Stimulated activated CD4-positive, alpha-beta T cell treated with anti-CD3 and anti-CD28 coated beads, Interleukin-1b, Interleukin-23, amount 100 ng/mL, for 48 hours (primary cell): ENCODE data around the gene FAM120A.

Experiments used
- DNase-seq: peaks from one replicate; pipeline ENCODE4 v3.0.0-alpha.2; 2020

The FAM120A gene

DNA sequence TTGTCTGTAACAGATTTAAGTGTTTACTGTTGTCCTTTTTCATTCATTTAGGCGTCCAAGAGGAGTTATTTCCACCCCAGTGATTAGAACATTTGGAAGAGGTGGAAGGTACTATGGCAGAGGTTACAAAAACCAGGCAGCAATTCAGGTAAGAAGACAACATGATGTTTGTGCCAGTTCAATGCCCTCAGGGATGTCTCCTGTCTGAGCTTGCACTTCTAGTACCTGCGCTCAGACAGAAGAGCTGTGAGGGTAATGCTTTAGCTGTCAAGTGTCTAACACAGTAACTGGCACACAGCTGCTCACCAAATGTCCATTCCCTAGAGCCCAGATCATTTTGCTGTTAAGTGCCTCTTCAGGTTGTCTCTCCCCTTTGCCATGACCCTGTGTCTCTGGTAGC is 110.7 kb downstream of the FAM120A start:
- no peak for DNase-seq

DNA sequence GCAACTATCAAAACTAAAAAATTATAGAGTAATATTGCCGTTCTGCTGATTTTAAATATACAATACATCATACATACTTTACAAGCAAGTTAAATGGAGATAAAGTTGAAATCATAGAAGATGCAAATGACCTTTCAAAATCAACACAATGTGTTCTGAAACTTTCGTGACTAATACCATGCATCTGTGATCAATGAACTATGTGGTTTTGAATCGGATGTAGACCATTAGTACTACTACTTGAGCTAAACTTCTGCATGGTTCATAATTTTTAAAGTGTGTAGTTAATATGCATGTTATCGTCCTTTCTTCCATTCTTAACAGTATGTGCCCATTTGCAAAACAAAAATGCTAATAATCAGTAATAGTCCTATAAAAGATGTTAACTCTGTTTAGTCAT is 113.6 kb downstream of the FAM120A start:
- no peak for DNase-seq

DNA sequence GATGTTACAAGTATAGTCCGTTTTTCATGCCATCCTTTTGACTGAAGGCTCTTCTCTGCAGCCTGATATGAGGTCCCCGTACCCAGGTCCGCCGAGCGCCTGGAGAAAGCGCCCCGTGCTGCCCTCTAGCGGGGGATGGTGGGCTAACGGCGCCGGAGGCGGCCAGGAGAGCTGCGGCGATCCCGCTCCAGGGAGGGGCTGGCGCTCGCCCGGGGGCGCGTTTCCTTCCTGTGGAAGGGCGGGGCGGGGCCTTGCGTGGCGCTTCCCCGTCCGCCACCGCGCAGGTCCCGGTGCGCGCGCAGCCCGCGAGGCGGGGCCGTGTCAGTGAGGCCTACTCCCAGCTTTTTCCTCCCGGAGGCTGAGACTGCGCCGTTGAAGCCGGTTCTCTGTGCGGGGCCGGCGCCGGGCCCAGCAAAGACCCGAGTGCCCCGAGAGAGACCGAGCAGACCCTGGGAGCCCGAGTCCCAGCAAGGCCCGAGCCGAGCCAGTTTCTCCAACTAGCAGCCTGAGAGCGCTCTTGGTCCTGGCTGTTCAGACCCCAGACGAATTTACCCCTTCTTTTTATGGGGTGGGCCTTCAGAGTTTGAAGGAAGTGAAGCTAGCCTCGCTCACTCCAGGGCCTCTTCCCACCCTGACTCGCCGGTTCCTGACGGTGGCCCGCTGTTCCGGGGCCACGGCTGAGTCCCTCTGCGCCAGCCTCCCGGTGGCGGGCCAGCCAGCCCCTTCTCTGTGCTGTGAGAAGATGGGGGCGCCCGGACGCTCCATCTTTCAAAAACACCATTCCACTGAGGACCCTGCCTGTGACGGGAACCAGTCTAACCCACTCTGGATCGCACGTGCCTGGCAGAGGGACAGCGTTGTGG is 115.2 kb downstream of the FAM120A start:
- DNase-seq: peak; percentile 98

DNA sequence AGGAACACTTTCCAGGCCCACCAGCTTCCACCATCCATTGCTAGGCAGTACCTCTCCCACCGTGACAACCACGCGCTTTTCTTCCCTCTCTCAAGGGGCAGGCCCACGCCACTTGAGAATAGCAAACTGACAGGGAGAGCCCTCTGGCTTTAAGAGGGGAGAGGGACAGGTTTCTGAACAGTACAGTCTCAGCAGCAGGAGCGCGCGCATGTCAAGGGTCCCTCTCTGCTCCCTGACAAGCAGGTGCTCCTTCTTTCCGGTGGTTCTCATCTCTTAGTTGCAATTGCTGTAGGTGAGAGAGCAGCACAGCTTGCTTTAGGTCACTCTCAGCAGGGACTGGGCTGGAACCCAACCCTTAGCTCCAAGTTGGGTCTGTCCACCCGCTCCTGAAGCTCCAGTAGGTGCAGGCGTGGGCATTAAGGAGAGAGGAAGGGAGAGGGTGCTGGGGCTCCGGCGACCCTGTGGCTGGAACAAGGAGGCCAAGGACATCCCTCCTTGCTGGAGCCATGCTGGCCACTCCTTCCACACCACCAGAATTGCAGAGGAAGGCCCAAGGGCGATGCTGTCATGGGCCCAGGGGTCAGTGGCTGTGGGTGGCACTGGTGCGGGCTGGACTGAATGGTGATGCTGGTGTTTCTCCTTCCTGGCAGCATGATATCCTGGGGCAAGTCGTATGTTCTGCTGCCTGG is 115.9 kb downstream of the FAM120A start:
- no peak for DNase-seq

DNA sequence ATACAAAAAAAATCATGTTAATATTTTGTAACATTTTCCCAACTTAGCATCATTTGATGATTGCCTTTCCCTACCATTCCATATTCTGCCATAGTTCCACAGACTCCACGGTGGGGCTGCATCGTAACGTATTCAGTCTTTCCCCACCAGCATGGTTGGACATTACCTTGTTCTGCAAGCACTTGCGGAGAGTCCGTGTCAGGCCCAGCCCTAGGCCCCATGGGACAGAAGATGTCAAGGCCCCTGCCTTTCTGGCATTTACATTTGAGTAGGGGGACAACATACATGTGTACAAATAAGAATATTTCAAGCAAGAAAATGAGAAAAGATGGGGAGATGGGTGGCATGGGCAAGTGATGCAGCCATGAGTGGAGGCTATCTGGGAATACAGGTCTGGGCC is 116.7 kb downstream of the FAM120A start:
- no peak for DNase-seq

DNA sequence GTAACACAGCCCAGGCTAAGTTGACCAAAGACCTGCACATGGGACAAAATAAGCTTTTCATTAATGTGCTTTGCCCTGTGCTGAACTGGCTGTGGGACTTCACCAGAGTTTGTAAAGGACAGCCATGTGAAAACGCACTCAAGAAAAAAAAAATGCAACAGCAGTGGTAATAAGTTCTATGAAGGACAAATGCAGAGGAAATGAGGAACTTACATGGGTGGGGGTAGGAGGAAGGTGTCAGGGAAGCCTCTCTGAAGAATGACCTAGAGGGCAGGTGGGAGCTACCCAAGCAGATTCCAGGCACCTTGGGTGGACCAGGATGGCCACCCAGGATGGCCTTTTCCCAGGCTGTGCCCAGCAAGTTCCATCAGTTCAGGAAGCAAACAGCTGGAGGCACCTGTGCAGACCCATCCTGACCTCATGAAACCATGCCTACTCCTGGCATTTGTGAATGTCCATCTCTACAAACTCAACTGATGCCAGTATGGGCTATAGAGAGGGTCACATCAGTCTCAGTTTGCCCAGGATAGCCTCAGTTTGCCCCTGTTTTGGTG is 118.2 kb downstream of the FAM120A start:
- no peak for DNase-seq

DNA sequence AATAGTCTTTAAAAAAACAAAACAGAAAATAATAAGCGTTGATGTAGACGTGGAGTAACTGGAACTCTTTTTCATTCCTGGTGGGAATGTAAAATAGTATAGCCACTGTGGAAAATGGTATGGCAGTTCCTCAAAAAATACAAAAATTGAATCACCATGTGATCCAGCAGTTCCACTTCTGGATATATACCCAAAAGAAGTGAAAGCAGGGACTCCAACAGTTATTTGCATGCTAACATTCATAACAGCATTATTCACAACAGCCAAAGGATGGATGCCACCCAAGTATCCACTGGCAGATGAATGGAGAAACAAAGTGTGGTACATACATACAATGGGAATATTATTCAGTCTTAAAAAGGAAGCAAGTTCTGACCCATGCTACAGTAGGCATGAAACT is 120.7 kb downstream of the FAM120A start:
- no peak for DNase-seq

DNA sequence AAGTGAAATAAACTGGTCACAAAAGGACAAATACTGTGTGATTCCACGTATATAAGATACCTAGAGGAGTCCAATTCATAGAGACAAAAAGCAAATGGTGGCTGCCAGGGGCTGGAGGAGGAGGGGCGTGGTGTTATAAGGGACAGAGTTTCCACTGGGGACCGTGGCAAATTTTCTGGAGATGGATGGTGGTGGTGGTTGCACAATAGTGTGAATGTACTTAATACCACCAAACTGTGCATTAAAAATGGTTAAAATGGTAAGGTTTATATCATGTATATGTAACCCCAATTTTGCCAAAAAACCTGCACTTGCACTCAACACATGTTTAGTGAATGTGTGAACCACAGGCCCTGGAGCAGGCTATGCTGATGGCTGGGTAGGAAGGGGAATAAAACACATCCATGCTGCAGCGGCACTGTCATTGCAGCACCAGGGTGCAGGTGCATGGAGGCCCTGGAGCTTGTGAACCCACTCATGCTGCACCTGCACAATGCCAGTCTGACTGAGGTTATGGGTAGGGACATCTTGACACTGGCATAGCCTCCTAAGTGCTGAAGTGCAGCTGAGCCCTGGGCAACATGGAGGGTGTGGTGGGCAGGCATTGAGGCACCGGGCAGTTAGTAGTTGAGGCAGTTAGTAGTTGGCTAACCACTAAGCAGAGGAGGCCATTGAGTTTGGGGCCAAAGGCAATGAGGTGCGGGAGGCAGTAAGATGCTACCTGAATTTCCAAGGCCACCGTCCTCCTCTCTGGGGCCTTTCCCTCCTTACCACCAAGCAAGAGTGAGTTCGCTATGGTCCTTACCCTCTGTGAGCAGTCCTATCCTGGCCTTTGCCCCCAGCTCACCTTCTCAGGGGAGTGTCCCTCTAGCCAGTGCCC is 121.4 kb downstream of the FAM120A start:
- no peak for DNase-seq

DNA sequence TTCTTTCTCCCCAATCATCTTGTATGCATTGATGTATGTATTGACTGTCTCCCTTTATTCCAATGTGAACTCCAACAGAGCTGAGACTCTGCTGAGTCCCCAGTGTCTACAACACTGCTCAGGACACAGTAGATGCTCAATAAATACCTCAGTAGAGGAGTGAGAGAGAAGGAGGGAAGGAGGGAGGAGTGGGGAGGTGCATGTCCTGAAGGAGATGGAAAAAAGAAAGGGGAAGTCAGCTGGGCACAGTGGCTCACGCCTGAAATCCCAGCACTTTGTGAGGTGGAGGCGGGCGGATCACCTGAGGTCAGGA is 122.0 kb downstream of the FAM120A start:
- no peak for DNase-seq

DNA sequence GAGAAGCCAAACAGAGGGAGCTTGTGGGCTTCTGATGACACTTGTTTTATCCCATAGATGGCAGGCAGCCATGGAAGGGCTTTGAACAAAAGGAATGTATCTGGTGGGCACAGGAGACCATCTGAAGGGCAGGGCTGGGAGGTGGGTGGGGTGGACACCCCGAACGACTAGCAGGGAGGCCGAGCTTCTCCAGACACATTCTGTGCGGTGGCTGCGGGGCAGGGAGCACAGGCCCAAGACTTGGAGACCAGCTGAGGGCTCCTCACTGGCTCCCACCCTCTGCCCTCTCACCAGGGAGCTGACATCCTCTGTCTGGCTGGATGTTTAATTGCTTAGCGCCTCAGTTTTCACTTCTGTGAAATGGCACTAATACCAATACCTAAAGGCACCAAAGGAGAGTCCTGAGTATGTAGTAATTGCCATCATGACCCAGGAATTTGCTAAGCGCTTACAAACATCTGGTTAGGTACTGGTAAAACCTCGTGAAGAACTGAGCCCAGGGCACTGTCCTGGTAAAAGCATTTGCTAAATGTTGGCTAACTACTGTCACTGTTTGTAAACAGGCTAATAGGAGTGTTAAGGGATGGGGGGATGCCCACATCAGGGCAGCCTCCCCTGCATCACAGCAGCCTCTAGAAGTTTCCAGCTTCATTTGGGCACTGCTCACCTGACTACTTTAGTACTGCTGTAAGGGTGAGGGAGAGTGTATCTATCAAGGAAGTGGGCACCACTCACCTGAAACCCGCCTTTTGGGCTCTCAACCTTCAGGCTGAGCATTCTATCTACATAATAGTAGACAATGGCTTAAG is 122.8 kb downstream of the FAM120A start:
- DNase-seq: no peak

DNA sequence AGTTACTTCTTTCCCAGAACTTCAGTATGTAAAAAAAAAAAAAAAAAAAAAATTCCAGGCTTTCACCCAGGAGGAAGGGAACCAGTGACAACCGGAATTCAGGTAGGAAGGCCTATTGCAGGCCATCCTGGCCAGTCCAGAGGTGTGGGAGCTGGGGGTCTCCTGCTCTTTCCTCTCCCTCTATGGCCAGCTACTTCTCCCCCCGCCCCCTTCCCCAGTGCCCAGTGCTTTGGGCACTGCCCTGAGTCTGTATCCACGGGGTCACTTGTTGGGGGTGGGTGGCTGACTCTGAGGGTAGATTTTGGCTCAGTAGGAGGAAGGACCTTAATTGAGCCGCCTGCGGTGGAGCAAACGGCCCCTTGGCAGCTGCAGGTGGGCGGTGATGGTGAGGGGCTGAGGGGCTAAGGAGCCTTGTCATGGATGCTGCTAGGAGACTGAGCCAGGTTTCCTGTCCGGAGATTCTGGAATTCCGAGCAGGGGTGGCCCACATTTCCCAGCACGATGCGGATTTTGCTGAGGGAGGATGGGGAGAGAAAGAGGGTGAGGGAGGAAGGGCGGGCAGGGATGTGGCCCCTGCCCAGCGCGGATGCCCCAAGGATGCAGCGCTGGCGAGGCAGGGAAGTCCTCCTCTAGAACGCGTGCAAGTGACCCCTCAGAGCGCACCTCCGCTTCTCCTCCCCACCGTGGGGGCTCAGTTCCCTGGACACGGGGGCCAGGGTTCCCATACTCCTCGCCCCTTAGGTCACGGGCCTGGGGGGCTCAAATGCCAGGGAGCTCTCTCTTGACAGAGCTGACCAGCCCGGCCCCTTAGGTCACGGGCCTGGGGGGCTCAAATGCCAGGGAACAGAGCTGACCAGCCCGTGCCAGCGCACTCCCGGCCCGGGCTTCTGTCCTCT is 123.7 kb downstream of the FAM120A start:
- no peak for DNase-seq

DNA sequence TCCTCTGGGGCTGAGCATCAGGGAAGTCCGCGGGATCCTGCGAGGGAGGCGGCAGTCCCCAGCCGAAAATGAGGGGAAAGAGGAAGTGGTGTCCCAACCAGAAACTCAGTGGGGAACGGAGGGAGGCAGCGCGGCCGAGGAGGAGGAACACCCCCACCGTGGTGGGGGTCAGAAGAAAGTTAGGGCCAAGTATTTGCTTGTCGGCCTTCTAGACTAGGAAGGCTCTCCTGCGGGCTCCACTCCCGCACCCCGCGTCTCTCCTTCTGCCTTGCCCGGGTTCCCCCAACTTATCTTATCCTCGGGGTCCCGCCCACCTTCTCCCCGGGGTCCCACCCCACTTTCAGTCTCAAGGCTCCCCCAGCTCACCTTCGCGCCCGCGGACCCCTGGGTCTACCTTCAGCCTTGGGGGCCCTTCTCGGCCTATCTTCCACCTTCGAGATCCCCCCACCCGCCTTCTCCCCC is 124.3 kb downstream of the FAM120A start:
- DNase-seq: peak; percentile 48

DNA sequence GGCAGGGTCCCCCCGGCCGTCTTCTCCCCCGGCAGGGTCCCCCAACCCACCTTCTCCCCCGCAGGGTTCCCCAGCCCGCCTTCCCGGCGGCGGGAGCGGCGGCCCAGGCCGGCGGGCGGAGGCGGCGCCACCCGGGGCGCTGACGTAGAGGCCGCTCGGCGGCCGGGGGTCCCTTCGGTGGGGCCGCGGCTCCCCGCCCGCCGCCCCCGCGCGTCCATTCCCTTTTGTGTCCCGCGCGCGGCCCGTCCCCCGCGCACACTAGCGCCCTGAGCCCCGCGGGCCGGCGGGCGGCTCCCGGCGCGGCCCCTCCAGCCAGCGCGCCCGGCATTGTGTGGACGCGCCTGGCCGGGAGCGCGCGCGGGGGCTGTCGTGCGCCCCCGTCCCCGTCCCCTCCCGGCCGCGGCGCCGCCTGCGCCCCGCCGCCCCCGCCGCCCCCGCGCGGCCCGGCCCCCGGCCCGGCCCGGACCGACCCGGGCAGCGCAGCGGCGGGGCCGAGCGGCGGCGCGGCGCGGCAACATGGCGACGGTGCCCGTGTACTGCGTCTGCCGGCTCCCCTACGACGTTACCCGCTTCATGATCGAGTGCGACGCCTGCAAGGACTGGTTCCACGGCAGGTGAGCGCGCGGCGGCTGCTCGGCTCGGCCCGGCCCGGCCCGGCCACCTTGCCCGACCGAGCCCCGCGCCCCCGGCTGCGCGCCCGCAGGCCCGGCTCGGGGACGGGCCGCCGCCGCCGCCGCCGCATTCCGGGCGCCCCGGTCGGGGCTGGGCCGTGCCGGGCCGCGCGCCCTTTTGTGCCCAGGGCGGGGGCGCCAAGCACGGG is 125.0 kb downstream of the FAM120A start, which contains the start of gene PHF2:
Gene PHF2, plus strand, starts transcription at position 327 of the 820 bp plus-strand sequence. Its CDS starts 190 bp downstream, at position 517.
- no peak for DNase-seq

DNA sequence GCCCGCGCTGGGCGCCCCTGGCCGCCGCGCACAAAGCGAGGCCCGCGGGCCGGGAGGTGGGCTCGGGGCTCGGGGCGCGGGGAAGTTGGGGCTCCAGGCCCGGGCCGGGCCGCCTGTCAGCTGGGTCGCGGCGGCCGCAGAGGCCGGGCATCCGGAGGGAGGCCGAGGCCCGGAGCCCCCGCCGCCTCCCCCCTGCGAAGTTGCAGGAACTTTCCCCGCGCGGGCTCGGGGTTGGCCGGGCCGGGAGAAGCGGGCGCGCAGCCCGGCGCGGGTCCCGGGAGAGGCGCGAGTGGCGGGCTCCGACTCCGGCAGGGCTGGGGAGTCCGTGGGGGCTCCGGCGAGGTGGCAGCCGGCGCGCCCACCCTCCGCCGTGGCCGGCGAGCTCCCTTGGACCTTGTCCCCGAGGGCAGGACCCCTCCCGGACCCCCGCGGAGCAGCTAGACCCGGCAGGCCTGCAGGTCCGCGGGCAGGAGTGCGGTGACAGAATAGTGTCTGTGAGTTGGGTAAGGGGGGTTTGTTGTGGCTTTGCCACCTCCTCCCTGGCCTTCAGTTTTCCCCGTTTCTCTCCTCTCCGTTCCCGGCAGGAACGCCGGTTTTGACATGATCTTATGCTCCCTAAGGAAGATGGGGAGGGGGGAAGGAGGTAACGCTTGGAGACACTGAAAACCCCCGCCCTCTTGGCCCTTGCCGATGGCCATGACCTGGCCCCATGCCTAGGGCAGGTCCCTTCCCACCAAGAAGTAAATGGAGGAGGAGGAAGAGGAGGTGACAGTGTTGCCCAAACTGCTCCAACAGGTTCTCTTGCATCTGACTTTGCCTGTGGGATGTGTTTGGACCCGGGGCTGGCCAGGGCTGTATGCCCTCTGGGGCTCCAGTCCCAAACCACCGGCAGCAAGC is 125.8 kb downstream of the FAM120A start:
- no peak for DNase-seq

DNA sequence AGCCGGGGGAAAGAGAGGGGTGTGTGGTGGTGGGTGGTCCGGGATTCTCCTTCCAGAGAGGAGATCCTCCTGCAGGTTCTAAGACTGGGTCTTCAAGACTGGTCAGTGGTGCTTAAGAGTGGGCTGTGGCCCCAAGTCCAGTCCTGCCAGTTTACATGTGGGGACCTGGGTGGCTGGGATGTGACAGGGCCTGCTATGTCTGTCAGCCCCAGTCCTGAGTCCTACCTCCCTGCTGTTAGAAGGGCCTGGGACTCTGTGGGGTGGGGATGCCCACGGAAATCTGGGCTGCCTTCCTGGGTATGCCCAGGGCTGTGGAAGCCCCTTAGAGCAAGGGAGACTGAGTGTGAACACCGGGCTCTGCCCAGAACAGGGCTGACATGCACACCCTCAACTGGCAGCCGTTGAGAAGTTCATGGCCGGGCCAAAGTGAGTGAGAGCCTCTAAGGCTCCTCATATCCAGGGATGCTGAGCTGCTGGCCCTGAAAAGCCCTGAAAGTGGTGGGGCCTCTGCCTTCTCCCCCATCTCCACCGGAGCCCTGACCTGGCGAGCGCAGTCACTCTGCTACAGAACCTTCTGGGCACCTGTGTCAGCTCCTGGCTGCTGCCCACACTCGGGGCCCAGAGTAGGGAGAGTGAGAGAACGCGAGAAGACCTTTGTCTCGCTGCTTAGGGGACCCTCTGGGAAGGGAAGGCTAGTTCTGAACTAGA is 126.6 kb downstream of the FAM120A start:
- DNase-seq: no peak

DNA sequence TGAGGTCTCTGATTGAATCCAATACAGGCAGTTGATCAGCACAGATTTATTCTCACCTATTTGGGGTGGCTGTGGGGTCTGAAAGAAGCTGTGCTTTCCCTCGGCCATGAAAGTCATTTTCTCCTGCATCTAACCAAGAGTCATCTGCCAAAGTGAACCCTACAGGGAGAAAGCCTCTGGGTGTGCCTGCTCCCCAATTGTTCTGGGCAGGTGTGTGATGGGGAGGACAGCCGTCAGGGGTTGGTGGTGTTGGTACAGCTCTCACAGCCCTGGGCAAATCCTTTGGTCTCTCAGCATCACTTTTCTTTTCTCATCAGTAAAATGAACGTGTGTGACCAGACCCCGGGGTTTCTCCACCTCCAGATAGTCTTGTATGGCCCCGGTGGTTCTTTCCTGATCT is 127.4 kb downstream of the FAM120A start:
- no peak for DNase-seq

DNA sequence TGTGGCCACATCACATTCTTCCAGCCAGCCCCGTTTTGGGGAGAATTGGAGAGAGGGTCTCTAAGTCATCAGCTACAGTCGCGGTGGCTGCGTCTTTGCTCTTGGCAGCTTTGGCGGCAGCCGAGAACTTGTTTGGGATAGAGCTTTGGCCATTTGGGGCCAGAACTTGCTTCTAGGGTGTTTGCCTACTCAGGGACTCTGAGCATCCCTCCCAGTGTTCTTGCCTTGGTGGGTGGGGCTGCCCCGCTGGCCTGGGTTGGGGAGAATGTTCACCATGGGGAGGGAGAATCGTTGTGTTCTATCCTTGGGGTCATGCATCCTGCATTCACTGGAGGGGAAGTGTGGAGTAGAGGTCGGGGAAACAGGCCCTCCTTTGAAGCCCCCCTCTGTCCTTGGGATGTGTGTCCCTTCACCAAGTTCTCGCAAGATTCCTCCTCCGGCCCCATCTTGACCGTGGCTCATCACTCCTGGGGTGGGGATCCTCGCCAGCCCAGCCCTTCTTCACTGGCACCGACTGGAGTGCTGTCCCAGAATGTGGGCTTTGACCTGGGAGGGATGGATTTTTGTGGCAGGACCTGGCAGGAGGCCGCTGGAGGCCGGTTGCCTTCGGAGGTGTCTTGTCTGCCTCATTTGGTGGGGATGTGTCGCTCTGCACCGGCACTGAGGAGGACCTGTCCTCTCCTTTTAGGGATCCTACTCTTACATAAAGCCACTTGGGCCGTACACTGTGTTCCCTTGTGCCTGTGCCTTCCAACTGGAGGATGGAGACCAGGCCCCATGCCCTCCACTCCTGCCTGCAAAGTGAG is 128.4 kb downstream of the FAM120A start:
- DNase-seq: no peak
